CD14-positive monocyte (primary cell): ENCODE measurements around the gene INPP5K. TPM values are rescaled to one million over a fixed set of nuclear protein-coding genes. Genes with fewer than 3 reads are reported as not detected.
"Not testable (repeated sequence)": the region's sequence is repeated elsewhere in the genome, so short reads cannot be mapped to it uniquely, and the experiment has no call there.

ENCODE experiments used
- DNase-seq, 3 donors: peaks; one replicate each; pipeline ENCODE4 v3.0.0-alpha.2; 2011 to 2022
- H2AFZ ChIP-seq: 2 replicates; pipeline ENCODE4 v1.6.0; 2012; ENCODE audit warnings: mild to moderate bottlenecking, low read depth, low read length, inconsistent platforms; ENCODE audit not compliant: insufficient read depth, poor library complexity, severe bottlenecking
- H3K27ac ChIP-seq, 2 donors: 1 replicate in 1 of 2; 2 replicates in 1 of 2; pipeline ENCODE4 v1.5.1; 2012 to 2013; ENCODE audit warnings: low read length in 2 of 2, control low read depth in 1 of 2, inconsistent platforms in 1 of 2, low read depth in 1 of 2, mild to moderate bottlenecking in 1 of 2
- H3K27me3 ChIP-seq, 2 donors: one replicate each; pipeline versions ENCODE4 v1.6.0 to v1.6.1; 2011 to 2013; ENCODE audit warnings: low read length in 2 of 2; ENCODE audit not compliant: control insufficient read depth in 2 of 2, insufficient read depth in 2 of 2
- H3K36me3 ChIP-seq, 2 donors: replicated peaks in 1 of 2; 1 replicate in 1 of 2; 2 replicates in 1 of 2; pipeline versions ENCODE4 v1.5.1 to v1.6.1; 2012 to 2013; ENCODE audit warnings: low read length in 2 of 2, control low read depth in 1 of 2, inconsistent platforms in 1 of 2, mild to moderate bottlenecking in 1 of 2; ENCODE audit not compliant: insufficient read depth in 2 of 2, control insufficient read depth in 1 of 2
- H3K4me1 ChIP-seq, 2 donors: 1 replicate in 1 of 2; 2 replicates in 1 of 2; pipeline versions ENCODE4 v1.5.1 to v1.6.1; 2012 to 2013; ENCODE audit warnings: low read length in 2 of 2, control low read depth in 1 of 2, inconsistent platforms in 1 of 2, mild to moderate bottlenecking in 1 of 2, moderate library complexity in 1 of 2; ENCODE audit not compliant: insufficient read depth in 2 of 2, control insufficient read depth in 1 of 2
- H3K4me2 ChIP-seq: replicated peaks from 2 replicates; pipeline ENCODE3; 2012; ENCODE audit warnings: low read length, moderate library complexity, mild to moderate bottlenecking; ENCODE audit not compliant: poor library complexity, severe bottlenecking; ENCODE audit errors: extremely low read depth
- H3K4me3 ChIP-seq, 3 experiments: fragments of 200-600 bp in 1 of 3; sonication (generic) in 1 of 3; replicated peaks in 1 of 3; 1 replicate in 2 of 3; 2 replicates in 1 of 3; pipeline ENCODE4 v1.5.1; 2011 to 2013; ENCODE audit warnings: low read length in 3 of 3, mild to moderate bottlenecking in 3 of 3, control low read depth in 2 of 3, low read depth in 2 of 3, inconsistent platforms in 1 of 3, moderate library complexity in 1 of 3
- H3K79me2 ChIP-seq: 2 replicates; pipeline ENCODE4 v1.6.0; 2012; ENCODE audit warnings: mild to moderate bottlenecking, control low read depth, inconsistent platforms, low read length, moderate library complexity; ENCODE audit not compliant: insufficient read depth
- H3K9ac ChIP-seq: 2 replicates; pipeline ENCODE4 v1.6.0; 2017; ENCODE audit warnings: low read length, mild to moderate bottlenecking; ENCODE audit not compliant: insufficient read depth, poor library complexity, severe bottlenecking
- H3K9me3 ChIP-seq, 2 donors: replicated peaks in 1 of 2; 1 replicate in 1 of 2; 2 replicates in 1 of 2; pipeline versions ENCODE4 v1.5.1 to v1.6.1; 2012 to 2013; ENCODE audit warnings: low read length in 2 of 2, control low read depth in 1 of 2; ENCODE audit not compliant: control insufficient read depth in 1 of 2, insufficient read depth in 1 of 2
- H4K20me1 ChIP-seq: 2 replicates; pipeline ENCODE4 v1.6.0; 2012; ENCODE audit warnings: mild to moderate bottlenecking, low read length, control low read depth, moderate library complexity; ENCODE audit not compliant: insufficient read depth
- H3K27ac Mint-ChIP-seq, 7 donors: one replicate each; pipeline ENCODE4 v1.8.0; 2020; ENCODE audit warnings: mild to moderate bottlenecking in 7 of 7, mixed read lengths in 7 of 7, moderate library complexity in 6 of 7, inconsistent platforms in 2 of 7
- H3K27me3 Mint-ChIP-seq, 3 donors: one replicate each; pipeline ENCODE4 v1.8.0; 2021 to 2022; ENCODE audit warnings: low read depth in 3 of 3, mild to moderate bottlenecking in 3 of 3, mixed read lengths in 3 of 3, moderate library complexity in 3 of 3, inconsistent platforms in 1 of 3
- H3K36me3 Mint-ChIP-seq, 2 donors: one replicate each; pipeline ENCODE4 v1.8.0; 2020; ENCODE audit warnings: mixed read lengths in 2 of 2, inconsistent platforms in 1 of 2, mild to moderate bottlenecking in 1 of 2
- H3K4me1 Mint-ChIP-seq: one replicate; pipeline ENCODE4 v1.8.0; 2020; ENCODE audit warnings: mild to moderate bottlenecking, mixed read lengths
- H3K4me3 Mint-ChIP-seq, 2 donors: one replicate each; pipeline ENCODE4 v1.8.0; 2020; ENCODE audit warnings: mild to moderate bottlenecking in 2 of 2, mixed read lengths in 2 of 2, moderate library complexity in 1 of 2
- H3K9me3 Mint-ChIP-seq, 7 donors: one replicate each; pipeline ENCODE4 v1.8.0; 2020 to 2022; ENCODE audit warnings: mixed read lengths in 7 of 7, mild to moderate bottlenecking in 6 of 7, moderate library complexity in 6 of 7, inconsistent platforms in 2 of 7
- WGBS: methylation state at CpG from one replicate; pipeline ENCODE4 v1.1.5; 2013; ENCODE audit warnings: missing lambda C conversion rate; ENCODE audit not compliant: insufficient coverage; 5-methylcytosine and 5-hydroxymethylcytosine counted together
- intact Hi-C, 2 donors: fragments of 100-400 bp; cut with micrococcal nuclease; formaldehyde crosslinking; loops; one replicate each; pipeline versions ENCODE4 v1.15.0 to v1.15.1; 2023
- polyA plus RNA-seq, 3 donors: library from polyadenylated mRNA; depleted of rRNA in 1 of 3; unstranded in 2 of 3; stranded (reverse) in 1 of 3; fragments of 300-500 nt in 2 of 3; fragments of >200 nt in 1 of 3; fragmentation: Illumina TruSeq in 2 of 3; gene quantifications; 1 replicate in 2 of 3; 2 replicates in 1 of 3; pipeline ENCODE4 v1.2.3, GENCODE V29; 2012 to 2021
- TF ChIP-seq, protein P1 (sequence below): fragments of 200-600 bp; IDR thresholded peaks from one replicate; pipeline ENCODE4 v1.8.0; 2022; ENCODE audit warnings: antibody characterized with exemption, mild to moderate bottlenecking

The INPP5K gene
- polyA plus RNA-seq, 3 donors: 50.3 to 58.7 (median 53.0) TPM

DNA sequence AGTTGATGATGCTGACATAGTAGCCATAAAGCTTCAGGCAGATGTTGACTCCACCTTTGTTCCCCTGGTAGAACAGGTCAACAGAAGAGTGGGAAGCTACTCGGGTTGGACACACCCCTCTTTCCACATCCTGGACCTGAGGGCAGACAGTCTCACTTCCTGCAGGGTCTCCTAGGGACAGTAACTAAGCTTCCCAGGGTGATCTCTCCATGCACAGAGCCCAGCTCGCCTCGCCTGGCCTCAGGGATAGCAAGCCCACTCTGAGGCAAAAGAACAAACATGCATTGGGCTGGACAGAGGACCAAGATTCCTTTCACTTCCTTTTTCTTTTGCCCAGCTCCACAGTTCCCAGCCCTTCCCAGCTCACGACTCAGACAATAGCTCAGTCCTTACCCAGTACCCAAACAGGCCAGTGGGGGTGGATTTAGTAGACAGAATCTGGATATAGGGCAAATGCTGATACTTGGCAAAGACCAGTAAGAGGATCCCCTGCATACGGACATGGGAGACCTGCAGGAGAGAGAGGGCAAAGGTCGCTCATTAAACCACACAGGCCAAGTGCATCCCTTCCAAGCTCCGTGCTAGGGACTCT lies 7.0 kb downstream of the INPP5K start:
- peaks cover 9% of the 10 kb centered on the region for H3K4me1 Mint-ChIP-seq
- Histone ChIP-seq H3K27ac (no peak overlapping the region), H3K9me3 (no peaks in the 10 kb centered on the region), H3K4me3 (no peak overlapping the region), H3K9ac (no peak overlapping the region), H3K79me2 (peaks cover 10% of the 10 kb centered on the region), H4K20me1 (peaks cover 49% of the 10 kb centered on the region), H3K36me3 (peaks cover 69 to 92% of the 10 kb centered on the region in 2 donors), H3K4me2 (no peak overlapping the region), H2AFZ (no peak overlapping the region), H3K4me1 (peaks cover 0 to 6% of the 10 kb centered on the region in 2 donors), H3K27me3 (no peaks in the 10 kb centered on the region)
- DNase-seq: no peak
- TF ChIP-seq, protein P1, sequence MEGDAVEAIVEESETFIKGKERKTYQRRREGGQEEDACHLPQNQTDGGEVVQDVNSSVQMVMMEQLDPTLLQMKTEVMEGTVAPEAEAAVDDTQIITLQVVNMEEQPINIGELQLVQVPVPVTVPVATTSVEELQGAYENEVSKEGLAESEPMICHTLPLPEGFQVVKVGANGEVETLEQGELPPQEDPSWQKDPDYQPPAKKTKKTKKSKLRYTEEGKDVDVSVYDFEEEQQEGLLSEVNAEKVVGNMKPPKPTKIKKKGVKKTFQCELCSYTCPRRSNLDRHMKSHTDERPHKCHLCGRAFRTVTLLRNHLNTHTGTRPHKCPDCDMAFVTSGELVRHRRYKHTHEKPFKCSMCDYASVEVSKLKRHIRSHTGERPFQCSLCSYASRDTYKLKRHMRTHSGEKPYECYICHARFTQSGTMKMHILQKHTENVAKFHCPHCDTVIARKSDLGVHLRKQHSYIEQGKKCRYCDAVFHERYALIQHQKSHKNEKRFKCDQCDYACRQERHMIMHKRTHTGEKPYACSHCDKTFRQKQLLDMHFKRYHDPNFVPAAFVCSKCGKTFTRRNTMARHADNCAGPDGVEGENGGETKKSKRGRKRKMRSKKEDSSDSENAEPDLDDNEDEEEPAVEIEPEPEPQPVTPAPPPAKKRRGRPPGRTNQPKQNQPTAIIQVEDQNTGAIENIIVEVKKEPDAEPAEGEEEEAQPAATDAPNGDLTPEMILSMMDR: no peak
- intact Hi-C loops: no loop called here
- no peaks in the 10 kb centered on the region for H3K9me3 Mint-ChIP-seq
- H3K4me3 Mint-ChIP-seq: no peak overlapping the region
- peaks cover 81 to 97% of the 10 kb centered on the region in 2 donors for H3K36me3 Mint-ChIP-seq
- peaks cover 0 to 3% (median 2%) of the 10 kb centered on the region in 3 donors for H3K27me3 Mint-ChIP-seq
- WGBS: 75% methylated on average over 4 of the region's 7 CpGs
- H3K27ac Mint-ChIP-seq: no peak overlapping the region

DNA sequence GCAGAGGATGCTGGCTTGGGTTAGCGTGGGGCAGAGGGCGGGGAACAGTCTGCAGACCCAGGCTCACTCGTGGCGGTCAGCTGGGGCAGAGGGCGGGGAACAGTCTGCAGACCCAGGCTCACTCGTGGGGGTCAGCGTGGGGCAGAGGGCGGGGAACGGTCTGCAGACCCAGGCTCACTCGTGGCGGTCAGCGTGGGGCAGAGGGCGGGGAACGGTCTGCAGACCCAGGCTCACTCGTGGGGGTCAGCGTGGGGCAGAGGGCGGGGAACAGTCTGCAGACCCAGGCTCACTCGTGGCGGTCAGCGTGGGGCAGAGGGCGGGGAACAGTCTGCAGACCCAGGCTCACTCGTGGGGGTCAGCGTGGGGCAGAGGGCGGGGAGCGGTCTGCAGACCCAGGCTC lies 7.7 kb downstream of the INPP5K start:
- H3K36me3 ChIP-seq: peaks cover 72 to 96% of the 10 kb centered on the region in 2 donors

More for the DNA sequence above, 7.7 kb downstream of the INPP5K start:
- DNase-seq, H3K4me1 Mint-ChIP-seq, H2AFZ ChIP-seq, H3K27me3 Mint-ChIP-seq, H3K27me3 ChIP-seq, H3K9me3 Mint-ChIP-seq, H3K4me3 Mint-ChIP-seq, H3K9ac ChIP-seq, H3K27ac ChIP-seq, H3K4me3 ChIP-seq, H3K9me3 ChIP-seq, H3K27ac Mint-ChIP-seq, H3K4me2 ChIP-seq, intact Hi-C loops, H3K4me1 ChIP-seq, H3K79me2 ChIP-seq: not testable (repeated sequence)
- H4K20me1 ChIP-seq: peaks cover 42% of the 10 kb centered on the region
- H3K36me3 Mint-ChIP-seq: peaks cover 83 to 97% of the 10 kb centered on the region in 2 donors
- 100% methylated on average over 12 of the region's 25 CpGs for WGBS
